Measurements from ENCODE around the gene MMP26. TPM values are rescaled to one million over a fixed set of nuclear protein-coding genes. Genes with fewer than 3 reads are reported as not detected.

Gene MMP26
- total RNA-seq, 1 experiment from 2014 or later = not detected

DNA sequence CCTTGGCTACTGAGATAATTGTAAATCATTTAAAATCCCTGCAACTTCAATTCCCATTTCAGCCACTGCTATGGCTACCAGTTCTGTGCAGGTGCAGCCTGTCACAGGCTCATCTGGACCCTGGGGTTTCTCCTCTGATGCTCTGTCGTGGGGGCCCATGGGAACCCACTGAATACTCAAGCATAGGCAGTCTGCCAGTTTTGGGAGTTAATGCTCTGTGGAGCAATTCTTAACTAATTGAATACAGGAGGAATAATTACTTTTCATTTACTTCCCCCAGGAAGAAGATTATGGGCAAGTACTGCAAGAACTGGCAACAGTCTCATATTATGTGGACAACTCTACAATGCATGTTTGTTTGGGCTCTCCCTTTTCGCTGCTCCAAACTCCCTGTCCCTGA lies 32.8 kb upstream of the MMP26 start:
- Histone ChIP-seq H3F3A (ENCODE audit: insufficient read depth, low read depth) (no peaks in the 10 kb centered on the region), H3K36me3 (ENCODE audit: low read depth) (no peaks in the 10 kb centered on the region), H3K9me2 (ENCODE audit: insufficient read depth) (no peaks in the 10 kb centered on the region), H3K4me2 (no peak overlapping the region), H3K79me2 (ENCODE audit: low read depth) (no peaks in the 10 kb centered on the region), H3K27ac (no peak overlapping the region), H4K20me1 (ENCODE audit: insufficient read depth) (no peaks in the 10 kb centered on the region), H3K27me3 (ENCODE audit: insufficient read depth, low read depth) (peaks cover 8% of the 10 kb centered on the region; the same call in 1 of the 2 replicates), H2AFZ (no peak overlapping the region), H3K4me3 (no peak overlapping the region), H3K9me3 (ENCODE audit: insufficient read depth, low read depth) (no peaks in the 10 kb centered on the region), H3K4me1 (replicated peaks; ENCODE audit: insufficient read depth) (no peaks in the 10 kb centered on the region)
- DNase-seq = no peak
- no TSS peak for BruUV-seq (replicated peaks)
- ChIA-PET POLR2A (ENCODE audit: unreplicated experiment) (no interaction called here), CTCF (no interaction called here)
- intact Hi-C loops (cut with micrococcal nuclease; ENCODE audit: unreplicated experiment) = no loop called here
- TF ChIP-seq, protein P1, sequence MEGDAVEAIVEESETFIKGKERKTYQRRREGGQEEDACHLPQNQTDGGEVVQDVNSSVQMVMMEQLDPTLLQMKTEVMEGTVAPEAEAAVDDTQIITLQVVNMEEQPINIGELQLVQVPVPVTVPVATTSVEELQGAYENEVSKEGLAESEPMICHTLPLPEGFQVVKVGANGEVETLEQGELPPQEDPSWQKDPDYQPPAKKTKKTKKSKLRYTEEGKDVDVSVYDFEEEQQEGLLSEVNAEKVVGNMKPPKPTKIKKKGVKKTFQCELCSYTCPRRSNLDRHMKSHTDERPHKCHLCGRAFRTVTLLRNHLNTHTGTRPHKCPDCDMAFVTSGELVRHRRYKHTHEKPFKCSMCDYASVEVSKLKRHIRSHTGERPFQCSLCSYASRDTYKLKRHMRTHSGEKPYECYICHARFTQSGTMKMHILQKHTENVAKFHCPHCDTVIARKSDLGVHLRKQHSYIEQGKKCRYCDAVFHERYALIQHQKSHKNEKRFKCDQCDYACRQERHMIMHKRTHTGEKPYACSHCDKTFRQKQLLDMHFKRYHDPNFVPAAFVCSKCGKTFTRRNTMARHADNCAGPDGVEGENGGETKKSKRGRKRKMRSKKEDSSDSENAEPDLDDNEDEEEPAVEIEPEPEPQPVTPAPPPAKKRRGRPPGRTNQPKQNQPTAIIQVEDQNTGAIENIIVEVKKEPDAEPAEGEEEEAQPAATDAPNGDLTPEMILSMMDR (conservative IDR thresholded peaks at IDR 0.05) = no peak
- TF ChIP-seq EZH2 (IDR thresholded peaks at IDR 0.05; ENCODE audit: low read depth) = no peak

DNA sequence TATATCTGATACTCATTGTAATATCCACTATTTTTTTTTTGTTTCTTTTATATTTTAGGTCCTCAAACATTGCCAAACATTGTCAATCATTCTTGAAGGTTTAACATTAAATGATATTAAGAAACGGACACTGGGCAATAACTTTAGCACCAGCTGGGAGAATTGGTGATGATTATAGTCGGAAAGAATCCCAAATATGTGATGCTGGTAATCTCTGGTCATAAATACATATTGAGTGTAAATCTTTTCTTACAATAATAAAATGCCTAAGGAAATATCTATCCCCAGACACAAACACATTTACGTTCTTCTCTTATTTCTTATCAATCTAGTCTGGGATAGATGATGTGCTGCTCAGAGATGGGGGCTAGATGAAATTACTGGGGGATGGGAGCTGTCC lies 32.1 kb upstream of the MMP26 start:
- H3K27ac ChIP-seq = no peak overlapping the region
- no peaks in the 10 kb centered on the region for H3K79me2 ChIP-seq (ENCODE audit: low read depth)
- H3K4me3 ChIP-seq = no peak overlapping the region
- no peaks in the 10 kb centered on the region for H3K9me2 ChIP-seq (ENCODE audit: insufficient read depth)
- no peaks in the 10 kb centered on the region for H3K4me1 ChIP-seq (replicated peaks; ENCODE audit: insufficient read depth)
- no peaks in the 10 kb centered on the region for H3F3A ChIP-seq (ENCODE audit: insufficient read depth, low read depth)
- no peaks in the 10 kb centered on the region for H4K20me1 ChIP-seq (ENCODE audit: insufficient read depth)
- DNase-seq = no peak
- H3K4me2 ChIP-seq = no peak overlapping the region
- TF ChIP-seq, protein P1 (conservative IDR thresholded peaks at IDR 0.05) = no peak
- no peak for TF ChIP-seq EZH2 (IDR thresholded peaks at IDR 0.05; ENCODE audit: low read depth)
- POLR2A ChIA-PET (ENCODE audit: unreplicated experiment) = no interaction called here
- CTCF ChIA-PET = no interaction called here
- no peaks in the 10 kb centered on the region for H3K36me3 ChIP-seq (ENCODE audit: low read depth)
- peaks cover 9% of the 10 kb centered on the region for H3K27me3 ChIP-seq (ENCODE audit: insufficient read depth, low read depth)
- no TSS peak for BruUV-seq (replicated peaks)
- no peaks in the 10 kb centered on the region for H3K9me3 ChIP-seq (ENCODE audit: insufficient read depth, low read depth)
- intact Hi-C loops (cut with micrococcal nuclease; ENCODE audit: unreplicated experiment) = no loop called here
- H2AFZ ChIP-seq = no peak overlapping the region

DNA sequence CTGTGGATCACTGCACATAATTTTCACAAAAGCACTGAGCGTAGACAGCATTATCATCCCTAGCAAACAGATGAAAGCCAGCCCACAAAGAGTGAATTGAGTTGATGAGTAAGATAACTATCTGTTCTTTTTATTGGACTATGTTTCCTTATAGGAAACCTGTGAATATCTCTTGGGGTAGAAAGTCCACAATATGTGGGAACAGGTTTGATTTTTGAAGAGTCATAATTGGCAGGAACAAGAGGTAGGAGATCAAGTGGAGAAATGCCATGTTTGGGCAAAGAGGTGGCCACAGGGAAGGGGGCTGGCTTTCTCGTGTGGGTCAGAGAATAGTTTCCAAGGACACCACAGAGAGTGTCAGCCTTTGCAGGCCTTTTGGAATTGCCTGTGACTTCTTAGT lies 30.8 kb upstream of the MMP26 start:
- no peak for DNase-seq
- BruUV-seq (replicated peaks) = no TSS peak
- ChIA-PET CTCF (no interaction called here), POLR2A (ENCODE audit: unreplicated experiment) (no interaction called here)
- Histone ChIP-seq H3F3A (ENCODE audit: insufficient read depth, low read depth) (no peaks in the 10 kb centered on the region), H4K20me1 (ENCODE audit: insufficient read depth) (no peaks in the 10 kb centered on the region), H3K9me3 (ENCODE audit: insufficient read depth, low read depth) (no peaks in the 10 kb centered on the region), H3K4me3 (no peak overlapping the region), H3K4me2 (no peak overlapping the region), H3K27ac (no peak overlapping the region), H3K27me3 (ENCODE audit: insufficient read depth, low read depth) (peaks cover 9% of the 10 kb centered on the region), H2AFZ (no peak overlapping the region), H3K79me2 (ENCODE audit: low read depth) (no peaks in the 10 kb centered on the region), H3K9me2 (ENCODE audit: insufficient read depth) (no peaks in the 10 kb centered on the region), H3K4me1 (replicated peaks; ENCODE audit: insufficient read depth) (no peaks in the 10 kb centered on the region), H3K36me3 (ENCODE audit: low read depth) (no peaks in the 10 kb centered on the region)
- intact Hi-C loops (cut with micrococcal nuclease; ENCODE audit: unreplicated experiment) = no loop called here
- TF ChIP-seq EZH2 (IDR thresholded peaks at IDR 0.05; ENCODE audit: low read depth) = no peak
- TF ChIP-seq, protein P1 (conservative IDR thresholded peaks at IDR 0.05) = no peak

Measured in PC-9 (cell line).